Hypothalamus (tissue), 51 donors: ENCODE data around the gene PKD1.

Experiments used
- DNase-seq, 51 donors: peaks; one replicate each; lab custom pipeline; 2025; lab: John Stamatoyannopoulos, UW

PKD1 gene

GRCh38 chr16:2091547-2092255, 44.0 kb downstream of the PKD1 start:
- no peak for DNase-seq

- peak in 10 of 51 donors; percentile 9 to 51 (median 28) for DNase-seq
Observed at GRCh38 chr16:2090777-2091546, 44.7 kb downstream of the PKD1 start.

GRCh38 chr16:2090481-2090776, 45.3 kb downstream of the PKD1 start:
- peak in 14 of 51 donors; percentile 12 to 49 (median 24) for DNase-seq

- peak in 7 of 51 donors; percentile 11 to 29 (median 21) for DNase-seq
Observed at GRCh38 chr16:2089706-2090480, 45.8 kb downstream of the PKD1 start.

- DNase-seq: no peak
Observed at GRCh38 chr16:2088759-2089358, 46.8 kb downstream of the PKD1 start.

- no peak for DNase-seq
Observed at GRCh38 chr16:2087748-2088631, 47.7 kb downstream of the PKD1 start.

GRCh38 chr16:2086812-2087747, 48.6 kb downstream of the PKD1 start:
- DNase-seq: no peak

GRCh38 chr16:2086106-2086742, 49.5 kb downstream of the PKD1 start:
- no peak for DNase-seq

- DNase-seq: no peak
Observed at GRCh38 chr16:2085669-2086068, 50.0 kb downstream of the PKD1 start.

- no peak for DNase-seq
Observed at GRCh38 chr16:2084895-2085625, 50.6 kb downstream of the PKD1 start.

- DNase-seq: no peak
Observed at GRCh38 chr16:2083876-2084780, 51.6 kb downstream of the PKD1 start.

GRCh38 chr16:2083409-2083808, 52.3 kb downstream of the PKD1 start:
- no peak for DNase-seq

- no peak for DNase-seq
Observed at GRCh38 chr16:2082983-2083364, 52.7 kb downstream of the PKD1 start.

- DNase-seq: no peak
Observed at GRCh38 chr16:2082171-2082982, 53.3 kb downstream of the PKD1 start.

GRCh38 chr16:2081201-2082084, 54.3 kb downstream of the PKD1 start:
- DNase-seq: no peak
